SKM-1 (cell line): Measurements from ENCODE around the gene CD58.
"Not testable (repeated sequence)": the region's sequence is repeated elsewhere in the genome, so short reads cannot be mapped to it uniquely, and the experiment has no call there.

Source experiments
- DNase-seq: peaks from one replicate; lab custom pipeline; 2025; ENCODE audit not compliant: unreplicated experiment; lab: John Stamatoyannopoulos, UW

The CD58 gene

GRCh38 chr1:116593401-116593800 is 22.6 kb upstream of the CD58 start:
- DNase-seq = not testable (repeated sequence)

DNA sequence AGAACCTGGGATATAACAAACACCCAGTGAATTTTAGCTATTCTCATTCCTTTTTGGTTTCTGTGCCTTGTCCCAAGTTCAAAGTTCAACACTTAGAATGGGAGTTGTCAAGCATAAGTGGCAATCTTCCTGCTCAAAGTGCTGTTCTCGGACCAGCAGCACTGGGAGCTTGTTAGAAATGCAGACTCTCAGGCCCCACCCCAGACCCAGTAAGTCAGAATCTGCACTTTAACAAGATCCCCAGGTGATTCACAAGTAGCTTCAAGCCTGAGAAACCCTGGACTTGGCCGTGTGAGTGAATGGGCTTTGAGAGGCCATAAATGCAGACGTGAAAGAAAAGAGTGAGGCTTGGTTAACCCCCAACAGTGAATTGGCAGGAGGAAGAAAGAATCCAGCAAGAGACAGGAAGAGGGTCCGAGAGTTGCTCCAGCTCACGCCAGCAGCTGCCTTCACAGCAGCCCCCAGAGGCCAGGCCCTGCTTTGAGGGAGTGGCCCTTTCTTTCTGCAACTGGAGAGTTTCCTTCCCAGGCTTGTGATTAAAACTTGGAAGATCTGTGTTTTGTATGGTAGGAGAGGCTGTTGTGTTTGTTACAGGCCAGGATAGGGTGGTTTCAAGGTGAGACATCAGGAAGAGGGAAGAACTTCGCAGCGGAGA is 21.3 kb upstream of the CD58 start:
- not testable (repeated sequence) for DNase-seq

GRCh38 chr1:116591006-116591950 is 20.5 kb upstream of the CD58 start:
- not testable (repeated sequence) for DNase-seq

GRCh38 chr1:116590359-116591005 is 19.7 kb upstream of the CD58 start:
- DNase-seq = not testable (repeated sequence)

- DNase-seq = not testable (repeated sequence)
Measured at GRCh38 chr1:116589101-116589735, 18.4 kb upstream of the CD58 start.

DNA sequence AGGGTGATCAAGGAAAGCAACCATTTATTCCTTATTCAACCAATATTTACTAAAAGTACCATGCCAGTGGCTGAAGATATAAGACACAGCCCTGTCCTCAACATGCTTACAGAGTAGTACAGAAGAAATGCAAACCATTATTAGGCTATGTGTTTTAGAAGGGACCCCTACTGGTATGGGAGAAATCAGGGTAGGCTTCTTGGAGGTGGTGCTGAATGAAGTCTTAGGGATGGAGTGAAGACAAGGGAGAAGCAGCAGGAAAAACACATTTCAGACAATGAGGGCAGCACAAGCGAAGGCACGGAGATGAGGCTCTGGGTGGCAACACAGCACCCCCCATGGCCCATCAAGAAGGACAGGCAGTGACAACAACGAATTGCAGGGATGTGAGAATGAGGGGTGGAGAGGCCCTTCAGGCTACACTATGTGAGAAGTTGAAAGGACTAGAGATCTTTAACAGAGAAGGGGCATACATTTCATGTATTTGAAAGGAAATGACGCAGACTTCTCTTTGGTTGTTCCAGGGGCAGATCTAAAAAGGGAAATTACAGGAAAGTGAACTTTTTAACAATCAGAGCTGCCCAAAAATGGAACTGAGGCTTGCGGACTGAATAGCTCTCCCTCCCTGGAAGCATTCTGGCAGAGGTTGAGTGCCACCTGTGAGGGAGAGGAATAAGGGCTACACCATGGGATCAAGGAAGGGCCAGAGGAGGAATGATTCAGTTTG is 16.8 kb upstream of the CD58 start:
- no peak for DNase-seq

DNA sequence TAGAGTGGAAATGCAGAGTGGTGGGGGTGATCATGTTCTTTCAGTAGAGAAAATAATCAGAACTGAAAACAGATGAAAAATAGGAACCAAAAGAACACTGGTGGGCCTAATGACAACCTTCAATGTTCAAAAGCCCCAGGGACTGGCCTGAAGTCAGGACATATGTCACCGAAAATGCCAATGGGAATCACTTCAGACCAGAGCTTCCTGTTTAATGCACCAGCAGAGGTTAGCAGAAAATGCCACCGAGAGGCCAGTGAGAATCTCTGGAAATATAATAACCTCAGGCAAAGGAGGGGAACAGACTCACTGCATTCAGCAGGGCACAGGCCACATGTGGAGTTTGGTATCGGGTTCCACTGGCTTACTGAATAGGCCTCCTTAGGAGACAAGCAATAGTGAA is 15.9 kb upstream of the CD58 start:
- DNase-seq = no peak

DNA sequence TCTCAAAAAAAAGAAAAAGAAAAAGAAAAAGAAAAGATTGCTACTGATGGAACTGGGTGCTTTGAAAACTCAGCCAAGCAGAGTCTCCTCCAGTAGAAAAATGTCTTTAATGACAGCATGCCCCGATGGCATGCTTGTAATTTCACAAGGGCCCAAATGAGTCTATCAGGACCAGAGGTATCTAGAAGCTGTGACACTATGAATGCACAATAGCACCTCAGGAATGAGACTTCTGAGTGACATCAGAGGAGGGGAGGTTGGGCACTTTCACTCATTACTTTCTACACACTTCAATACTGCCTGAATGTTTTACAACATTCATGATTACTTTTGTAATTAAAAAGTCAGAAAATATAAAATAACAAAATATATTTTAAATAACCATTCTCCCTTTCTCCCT is 15.1 kb upstream of the CD58 start:
- no peak for DNase-seq

DNA sequence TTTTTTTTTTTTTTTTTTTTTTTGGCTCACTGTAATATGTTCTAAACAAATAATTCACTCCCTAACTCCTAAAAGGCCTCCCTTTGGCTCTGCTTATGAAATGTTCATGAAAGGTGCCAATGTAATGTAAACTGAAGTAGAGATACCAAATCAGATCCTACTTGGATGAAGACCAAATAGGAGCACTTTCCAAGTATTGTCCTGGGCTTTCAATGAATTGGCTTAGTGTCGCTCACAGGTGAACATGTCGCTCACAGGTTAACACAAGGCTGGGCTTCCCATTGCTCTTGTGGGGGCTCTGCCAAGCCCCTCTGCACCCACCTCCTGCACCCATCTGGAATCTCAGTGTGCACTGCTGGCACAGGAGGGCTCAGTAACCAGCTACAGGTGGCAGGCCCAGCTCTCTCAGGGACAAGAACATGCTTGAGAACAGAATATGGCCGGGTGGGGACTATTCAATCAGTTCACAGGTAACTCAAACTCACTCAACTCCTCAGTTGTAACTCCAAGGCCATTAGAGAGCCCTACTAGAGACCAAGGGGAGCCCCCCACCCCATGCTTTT is 10.6 kb upstream of the CD58 start:
- DNase-seq = no peak

DNA sequence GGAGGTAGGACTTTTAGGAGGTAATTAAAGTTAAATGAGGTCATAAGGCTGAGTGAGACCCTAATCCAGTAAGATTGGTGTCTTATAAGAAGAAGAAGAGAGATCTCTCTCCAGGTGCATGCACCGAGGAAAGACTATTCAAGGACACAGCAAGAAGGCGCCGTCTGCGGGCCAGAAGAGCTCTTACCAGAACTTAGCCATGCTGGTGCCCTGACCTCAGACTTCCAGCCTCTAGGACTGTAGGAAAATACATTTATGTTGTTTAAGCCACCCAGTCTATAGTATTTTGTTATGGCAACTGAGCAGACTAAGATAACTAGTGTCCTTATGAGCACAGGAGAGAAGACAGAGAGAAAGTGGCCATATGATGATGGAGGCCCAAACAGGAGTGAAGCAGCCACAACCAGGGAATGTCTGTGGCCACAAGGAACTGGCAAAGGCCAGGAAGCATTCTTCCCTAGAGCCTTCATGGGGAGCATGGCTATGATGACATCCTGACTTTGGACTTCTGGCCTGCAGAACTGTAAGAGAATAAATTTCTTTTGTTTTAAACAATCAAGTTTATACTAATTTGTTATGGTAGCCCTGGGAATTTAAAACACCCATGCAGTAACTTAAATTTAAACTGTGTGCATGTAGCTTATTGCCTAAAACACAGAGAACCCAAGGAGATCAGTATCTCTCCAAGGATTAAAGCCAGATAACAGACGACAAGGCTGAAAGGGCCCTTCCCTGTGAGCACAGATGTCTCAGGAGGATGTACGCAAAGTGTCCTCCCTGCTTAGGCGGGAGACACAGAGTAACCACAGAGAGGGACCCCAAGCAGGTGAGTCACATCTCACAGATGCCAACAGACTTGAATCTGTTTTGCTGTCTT is 9.9 kb upstream of the CD58 start:
- DNase-seq = no peak

- no peak for DNase-seq
Measured at GRCh38 chr1:116579259-116579875, 8.5 kb upstream of the CD58 start.

DNA sequence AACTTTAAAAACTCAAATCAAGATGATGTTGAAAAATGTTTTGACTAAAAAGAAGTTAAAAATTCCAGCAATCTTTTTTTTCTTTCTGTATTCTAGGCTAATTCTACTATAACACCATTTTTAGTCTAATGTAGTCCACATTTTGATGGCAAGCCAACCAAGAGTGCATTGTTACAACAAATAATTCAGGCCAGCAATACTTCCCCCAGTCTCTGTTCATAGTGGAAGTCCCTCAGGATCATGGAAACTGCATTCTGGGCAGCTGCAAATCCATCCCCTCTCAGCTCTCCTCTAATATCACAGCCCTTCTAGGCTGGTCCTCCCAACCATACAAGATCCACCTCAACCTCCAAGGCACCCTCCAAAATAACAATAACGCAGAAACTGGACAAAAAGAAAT is 7.8 kb upstream of the CD58 start:
- no peak for DNase-seq

DNA sequence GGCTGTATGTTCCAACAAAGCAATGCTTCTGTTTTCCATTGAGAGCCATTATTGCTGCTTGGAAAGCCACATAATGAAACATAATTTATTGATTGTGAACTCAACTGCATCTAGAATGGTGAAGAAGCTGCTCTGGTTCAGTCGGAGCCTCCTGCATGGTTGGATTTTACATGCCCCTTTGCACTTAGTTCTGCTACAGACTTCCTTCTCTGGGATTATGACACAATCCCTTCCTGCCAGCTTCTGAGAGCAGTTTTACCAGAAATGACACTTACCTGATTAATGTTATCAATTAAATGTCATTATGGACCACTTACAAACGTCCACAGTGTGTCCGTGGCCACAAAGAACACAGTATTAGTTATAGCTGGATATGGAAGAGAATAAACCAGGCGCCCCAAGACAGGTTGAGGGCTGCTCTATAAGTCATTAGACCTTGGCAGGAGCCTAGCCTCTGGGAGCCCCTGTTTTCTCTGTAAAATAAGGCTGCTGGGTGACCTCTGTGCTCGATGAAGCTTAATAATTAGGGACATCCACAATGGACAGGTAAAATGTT is 7.0 kb upstream of the CD58 start:
- no peak for DNase-seq

GRCh38 chr1:116574581-116575291 is 3.9 kb upstream of the CD58 start:
- no peak for DNase-seq

- no peak for DNase-seq
Measured at GRCh38 chr1:116573431-116574095, 2.7 kb upstream of the CD58 start.

GRCh38 chr1:116572771-116573430 is 2.1 kb upstream of the CD58 start:
- no peak for DNase-seq

DNA sequence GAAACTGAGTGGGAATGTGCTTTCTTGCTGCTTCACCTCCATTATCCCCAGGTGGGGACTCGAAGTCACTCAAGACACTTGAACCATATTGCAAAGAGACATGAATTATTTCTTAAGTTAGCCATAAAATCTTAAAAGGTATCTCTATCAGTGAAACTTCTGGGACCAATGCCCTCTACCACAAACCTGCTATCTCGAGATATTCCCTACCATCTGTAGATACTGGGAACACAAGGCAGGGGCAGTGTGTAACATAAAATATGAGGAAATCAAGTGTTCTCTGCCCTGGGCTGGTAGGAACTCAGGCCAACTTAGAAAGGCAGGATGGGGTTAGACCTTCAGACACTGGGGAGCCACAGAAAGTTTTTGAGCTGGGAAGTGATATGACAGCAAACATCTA is 1.3 kb upstream of the CD58 start:
- no peak for DNase-seq
